GM12892 (cell line): ENCODE data around the gene MROH8.

ENCODE experiments used
- POLR2A ChIP-seq: IDR thresholded peaks from 2 replicates; pipeline ENCODE4 v1.6.1; 2011; ENCODE audit warnings: low read depth, low read length, control low read depth
- POLR2AphosphoS5 ChIP-seq: IDR thresholded peaks from 2 replicates; pipeline ENCODE4 v1.6.1; 2011; ENCODE audit warnings: low read depth, low read length, control low read depth

- TF ChIP-seq POLR2A (no peak), POLR2AphosphoS5 (no peak)
These were observed 70.7 kb downstream of the MROH8 start for GRCh38 chr20:37108676-37109075.
